Midbrain (tissue), 1 donor: ENCODE measurements around the gene GIT1.

ENCODE experiments used
- DNase-seq: peaks from one replicate; lab custom pipeline; 2025; lab: John Stamatoyannopoulos, UW

The GIT1 gene

DNA sequence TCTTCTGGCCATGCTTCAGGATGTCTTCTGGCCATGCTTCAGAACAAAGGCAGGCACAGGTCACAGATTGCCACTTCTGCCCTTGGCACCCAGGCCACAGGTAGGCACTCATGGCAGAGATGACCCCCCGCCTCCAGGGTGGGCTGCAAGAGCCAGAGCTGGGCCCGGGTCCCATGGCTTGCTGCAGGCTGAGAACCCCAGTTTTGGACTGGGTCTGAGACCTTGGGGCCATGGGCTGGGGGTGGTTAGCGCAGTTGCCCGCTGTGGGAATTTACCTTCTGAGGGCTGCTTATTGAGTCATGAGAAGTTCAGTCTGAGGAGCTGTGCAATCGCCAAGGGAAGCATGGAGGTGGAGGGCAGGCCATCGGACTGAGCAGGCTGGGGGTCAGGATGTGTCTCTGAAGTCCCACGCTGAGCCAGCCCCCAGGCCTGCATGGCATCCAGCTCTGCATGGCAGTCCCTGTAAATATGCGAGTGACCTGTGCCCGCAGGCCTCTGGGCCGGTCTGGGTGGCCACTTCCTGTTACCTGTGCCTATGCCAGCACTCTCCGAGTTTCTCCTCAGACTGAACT lies 5.2 kb upstream of the GIT1 start:
- DNase-seq, result no peak

DNA sequence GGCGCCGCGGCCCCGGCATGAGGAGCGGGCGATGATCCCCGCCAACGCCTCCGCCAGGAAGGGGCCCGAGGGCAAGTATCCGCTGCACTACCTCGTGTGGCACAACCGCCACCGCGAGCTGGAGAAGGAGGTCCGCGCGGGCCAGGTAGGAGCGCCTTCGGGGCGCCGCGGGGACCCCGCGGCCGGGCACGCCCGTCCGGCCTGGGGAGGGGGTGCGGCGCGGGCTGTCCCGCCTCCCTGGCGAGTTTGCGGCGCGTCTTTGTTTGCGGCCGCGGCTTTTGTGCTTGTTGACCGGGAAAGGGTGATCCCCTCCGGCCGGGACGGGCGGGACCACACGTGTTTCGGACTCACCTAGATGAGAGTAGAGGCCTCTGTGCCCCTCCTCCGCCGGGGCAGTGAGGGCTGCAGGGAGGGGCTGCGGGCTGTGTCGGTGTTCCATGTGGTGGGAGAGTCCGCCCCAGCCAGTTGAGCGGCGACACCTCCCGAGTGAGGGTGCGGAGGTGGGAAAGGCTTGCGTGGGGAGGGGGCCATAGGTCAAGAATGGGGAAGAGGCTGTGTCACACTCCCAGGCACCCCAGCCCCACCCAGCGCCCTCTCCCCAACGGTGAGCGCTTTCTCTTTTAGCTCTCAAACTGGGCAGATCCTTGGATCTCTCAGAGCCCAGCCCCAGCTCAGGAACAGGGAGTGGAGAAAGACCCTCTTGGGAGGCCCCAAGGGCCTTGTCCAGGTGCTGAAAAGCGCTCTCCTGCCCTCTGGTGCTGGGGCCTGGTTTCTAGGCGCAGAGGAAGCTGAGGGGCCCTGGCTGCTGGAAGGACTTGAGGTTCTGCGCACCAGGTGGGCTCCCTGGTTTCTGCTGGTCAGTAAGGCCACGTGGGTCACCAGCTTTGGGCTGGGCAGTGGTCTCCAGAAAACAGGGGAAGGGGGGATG lies 4.4 kb upstream of the GIT1 start:
- DNase-seq, result no peak

DNA sequence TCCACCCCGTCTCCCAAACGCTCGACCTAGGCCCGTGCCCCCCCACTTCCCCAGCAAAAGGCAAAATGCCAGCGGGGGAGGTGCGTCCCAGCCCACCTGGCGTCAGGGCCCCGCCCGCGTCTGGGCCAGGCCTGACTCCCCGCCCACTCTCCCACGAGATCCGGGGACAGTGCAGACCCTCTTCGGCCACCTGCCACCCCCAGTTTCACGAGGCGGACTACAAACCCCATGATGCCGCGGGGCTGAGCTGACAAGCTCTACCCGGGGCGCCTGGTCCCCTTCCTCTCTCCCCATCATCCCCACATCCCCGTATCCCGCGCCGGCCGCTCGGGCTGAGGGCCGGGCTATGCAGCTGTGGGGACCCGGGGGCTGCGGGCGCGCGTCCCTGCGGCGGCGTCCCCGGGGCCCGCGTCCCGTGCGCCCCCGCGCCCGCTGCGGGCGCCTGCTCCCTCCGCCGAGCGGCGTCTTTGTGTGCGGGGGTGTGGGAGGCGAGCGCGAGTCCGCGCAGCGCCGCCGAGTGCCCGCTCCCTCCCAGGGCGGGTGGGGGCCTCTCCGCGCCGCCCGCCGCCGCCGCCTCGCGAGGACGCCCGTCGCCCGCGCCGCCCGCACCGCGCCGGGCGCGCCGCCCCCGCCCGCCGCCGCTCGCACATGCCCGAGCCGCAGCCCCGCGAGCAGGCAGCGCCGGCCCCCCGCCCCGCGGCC lies 3.6 kb upstream of the GIT1 start, which contains the start of gene ANKRD13B:
Gene ANKRD13B, plus strand, starts transcription at position 283 of the 702 bp plus-strand sequence. CDS start 490 bp downstream, outside the sequence.
- DNase-seq, result peak; percentile 74

DNA sequence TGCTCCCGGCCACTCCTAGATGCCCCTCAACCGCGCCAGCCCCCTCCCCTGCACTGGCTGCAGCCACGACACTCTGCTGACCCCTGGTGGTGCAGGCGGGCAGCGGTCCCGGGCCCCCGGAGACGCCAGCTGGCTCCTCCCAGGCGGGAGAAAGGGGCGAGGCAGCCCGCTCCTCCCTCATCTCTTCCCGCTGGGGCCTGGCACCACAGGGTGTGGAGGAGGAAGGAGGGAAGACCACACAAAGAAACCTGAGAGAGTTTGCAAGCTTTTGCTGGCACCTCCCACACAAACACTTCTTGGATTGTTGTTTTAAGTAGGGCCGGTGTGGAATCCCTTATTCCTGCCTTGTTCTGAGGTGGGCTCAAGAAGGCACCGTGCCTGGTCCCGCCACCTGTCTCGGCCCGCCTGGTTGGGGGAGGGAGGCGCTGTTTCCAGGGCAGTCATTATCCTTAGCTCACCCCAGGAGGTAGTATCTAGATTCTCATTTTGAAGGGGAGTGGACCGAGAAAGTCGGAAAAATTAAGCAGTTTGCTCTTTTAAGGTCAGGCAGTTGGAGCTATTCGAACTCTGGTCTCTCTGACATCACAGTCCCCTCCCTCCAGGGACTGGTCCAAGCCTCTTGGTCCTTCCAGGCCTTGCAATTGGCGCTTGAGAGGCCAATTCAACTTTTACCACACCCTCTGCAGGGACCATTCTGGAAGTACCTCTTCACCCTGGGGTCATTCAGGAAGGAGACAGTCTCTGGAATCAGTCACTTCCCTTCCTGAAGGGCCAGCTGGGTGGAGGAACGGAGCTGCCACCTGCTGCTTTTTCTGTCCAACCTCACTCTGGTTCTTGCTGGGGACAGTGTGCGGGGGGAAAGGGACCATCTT lies 2.5 kb upstream of the GIT1 start:
- DNase-seq, result peak; percentile 93

DNA sequence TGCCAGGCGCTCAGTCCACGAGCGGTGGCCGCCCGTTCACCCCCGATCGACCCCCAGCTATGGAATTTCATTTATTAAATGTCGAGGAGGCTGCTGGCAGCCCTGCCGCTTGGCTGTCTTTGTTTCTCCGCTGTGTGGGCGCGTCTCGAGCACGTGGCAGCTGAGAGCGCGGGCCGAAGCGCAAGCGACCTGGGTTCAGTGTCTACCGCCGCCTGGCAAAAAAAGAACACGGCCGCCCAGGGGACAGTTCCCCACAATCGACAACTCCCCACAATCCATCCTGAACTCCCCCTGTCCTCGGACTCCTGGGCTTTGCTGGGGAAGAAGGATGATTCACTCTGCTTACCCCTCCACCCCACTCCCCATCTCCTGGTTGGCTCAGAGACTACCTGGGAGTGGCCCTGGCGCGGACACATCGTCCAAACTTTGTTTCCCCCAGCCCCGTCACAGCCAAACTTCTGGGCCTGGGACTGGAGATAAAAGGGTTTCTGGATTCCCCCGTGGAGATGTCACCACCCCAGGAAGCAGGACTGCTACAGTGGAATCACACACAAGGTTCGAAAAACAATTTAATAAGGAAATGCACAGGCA lies 1.8 kb upstream of the GIT1 start:
- peak; percentile 32 for DNase-seq

DNA sequence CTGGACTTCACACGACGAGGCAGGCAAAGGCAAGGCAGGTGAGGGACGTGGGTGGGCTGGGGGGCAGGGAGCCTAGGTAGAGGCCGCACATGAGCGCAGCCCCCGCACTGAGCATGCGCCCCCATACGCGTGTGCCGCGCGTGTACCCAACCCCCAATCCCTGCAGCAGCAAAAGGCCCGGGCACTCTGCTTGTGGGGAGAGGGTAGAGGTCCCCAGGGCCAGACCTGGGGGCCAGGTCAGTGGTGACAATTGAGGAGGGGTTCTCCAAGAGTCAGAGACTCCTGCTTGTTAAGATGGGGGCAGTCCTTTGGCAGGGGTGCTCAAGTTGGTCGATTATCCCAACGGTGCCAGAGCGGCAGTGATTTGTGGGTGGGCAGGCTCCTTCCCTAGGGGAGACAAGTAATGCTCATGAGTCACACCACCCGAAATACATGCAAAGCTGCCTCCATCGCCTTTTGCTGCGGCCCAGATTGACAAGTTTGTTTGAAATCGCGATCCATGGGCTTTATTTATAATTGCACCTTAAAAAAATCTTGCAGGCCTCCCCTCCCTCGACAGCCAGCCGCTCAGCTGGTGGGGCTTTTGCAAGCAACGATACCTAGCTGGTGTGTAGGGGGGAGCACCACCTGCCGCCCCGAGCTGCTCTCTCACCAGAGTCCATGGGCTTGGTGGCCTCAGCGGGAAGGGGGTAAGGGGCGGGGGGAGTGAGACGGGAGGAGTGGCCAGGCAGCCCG lies 1.1 kb upstream of the GIT1 start:
- no peak for DNase-seq

DNA sequence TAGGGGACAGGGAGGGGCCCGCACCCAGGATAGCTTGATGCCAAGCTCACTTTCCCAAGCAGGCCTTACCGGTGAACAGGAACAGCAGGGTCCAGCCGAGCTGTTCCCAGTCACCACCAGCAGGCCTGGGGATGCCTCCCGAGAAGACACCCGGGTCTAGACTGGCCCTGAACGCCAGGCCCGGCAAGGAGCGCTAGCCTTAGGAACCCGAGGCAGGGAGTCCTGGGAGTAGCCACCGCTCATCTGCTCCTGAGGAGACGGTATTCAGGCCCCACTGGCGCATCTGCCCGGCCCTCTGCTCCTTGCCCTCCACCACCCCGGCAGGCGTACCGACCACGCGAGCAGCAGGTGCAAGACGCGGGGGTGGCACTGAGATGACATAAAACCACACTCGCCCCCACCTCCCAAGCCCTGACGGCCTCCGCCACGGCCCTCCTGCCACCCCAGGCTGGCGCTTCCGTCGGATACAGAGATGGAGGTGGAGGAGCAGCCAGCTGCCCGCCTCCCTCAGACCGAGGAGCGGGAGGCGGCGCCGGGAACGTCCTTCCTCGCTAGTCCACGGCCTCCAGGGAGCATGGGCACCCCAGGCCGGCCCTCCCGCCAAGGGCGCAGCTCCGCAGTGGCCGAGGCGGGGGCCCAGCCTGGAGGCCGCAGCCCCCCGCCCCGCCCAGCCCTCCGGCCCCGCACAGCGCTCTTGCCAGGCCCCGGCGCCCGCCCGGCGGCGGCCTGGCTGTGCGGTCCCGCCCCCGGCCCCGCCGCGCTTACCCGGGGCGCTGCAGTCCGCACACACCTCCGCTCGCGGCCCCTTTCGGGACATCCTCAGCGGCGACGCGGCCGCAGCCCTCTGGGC lies 661 bp downstream of the GIT1 start:
- DNase-seq, result peak; percentile 22

DNA sequence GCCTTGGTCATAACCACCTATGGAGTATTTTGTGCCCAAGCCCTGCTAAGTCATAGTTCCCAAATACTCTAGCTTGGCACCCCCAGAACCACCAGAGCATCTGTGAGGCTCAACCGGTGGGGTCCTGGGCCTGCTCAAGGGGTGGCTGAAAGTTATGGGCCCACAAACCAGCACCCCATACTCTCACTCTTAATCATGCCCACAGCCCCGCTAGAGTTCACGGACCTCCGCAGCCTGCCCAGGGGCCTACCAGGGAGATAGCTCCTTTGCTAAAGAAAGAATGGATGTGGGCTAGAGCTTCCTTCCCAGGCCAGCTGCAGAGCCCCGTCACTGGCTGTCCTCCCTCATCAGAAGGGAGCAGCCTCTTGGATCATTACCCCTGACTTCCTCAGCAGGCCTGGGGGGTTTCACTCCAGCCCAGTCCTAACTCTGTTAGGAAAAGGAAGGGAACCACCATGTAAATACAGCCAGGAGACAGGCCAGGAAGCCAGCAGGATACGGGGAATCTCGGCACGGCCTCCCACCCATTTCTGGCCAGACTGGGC lies 1.4 kb downstream of the GIT1 start:
- no peak for DNase-seq

DNA sequence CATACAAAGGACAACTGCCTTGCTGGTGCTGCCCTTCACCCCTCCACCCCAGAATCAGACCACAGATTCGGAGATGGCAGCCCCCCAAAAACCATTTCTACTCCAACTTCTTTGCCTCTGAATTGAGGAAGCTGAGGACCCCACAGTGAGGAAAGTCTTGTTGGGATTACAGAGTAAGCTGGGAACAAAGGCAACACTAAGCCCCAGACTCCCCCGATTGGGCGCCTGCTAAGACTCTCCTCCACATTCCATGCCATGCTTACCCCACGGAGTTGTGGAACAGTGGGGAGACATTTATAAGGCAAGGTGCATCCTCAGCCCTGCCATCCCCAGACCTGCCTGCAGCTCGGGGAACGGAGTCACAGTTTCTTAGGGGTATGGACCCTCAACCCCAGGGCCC lies 1.9 kb downstream of the GIT1 start:
- no peak for DNase-seq

DNA sequence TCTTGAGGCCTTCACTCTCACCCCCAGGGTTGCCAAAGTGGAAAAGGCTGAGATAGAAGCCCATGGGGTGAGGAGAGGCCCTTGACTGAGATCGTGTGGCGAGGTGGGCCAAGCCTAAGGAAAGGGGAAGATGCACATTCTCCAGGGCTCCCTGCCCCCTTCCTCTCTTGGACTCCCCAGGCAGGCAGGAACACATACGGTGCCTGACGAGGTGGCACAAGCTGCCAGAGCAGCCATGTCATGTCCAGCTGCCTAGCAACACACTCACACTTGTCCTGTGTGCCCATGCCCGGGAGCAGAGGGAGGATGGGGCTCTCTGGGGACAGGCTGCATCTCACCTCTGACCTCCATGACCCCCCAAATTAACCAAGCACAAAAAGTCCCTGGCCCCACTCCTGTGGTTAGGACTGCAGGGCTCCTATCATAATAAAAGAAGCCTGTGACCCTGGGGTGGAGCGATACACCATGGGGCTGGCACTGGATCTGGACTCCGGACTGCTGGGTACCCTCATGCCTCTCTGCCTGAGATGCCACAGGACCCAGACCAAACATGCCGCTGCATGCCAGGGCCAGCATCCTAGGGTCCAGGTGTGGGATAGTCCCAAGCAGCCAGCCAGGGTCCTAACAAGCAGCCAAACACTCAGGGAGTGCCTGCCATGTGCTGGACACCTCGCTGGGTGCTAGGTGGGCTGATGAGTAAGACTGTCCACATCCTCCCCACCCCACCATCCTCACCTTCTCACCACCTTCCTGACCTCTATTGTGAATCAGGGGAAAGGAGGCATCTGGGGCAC lies 2.6 kb downstream of the GIT1 start:
- DNase-seq, result no peak

DNA sequence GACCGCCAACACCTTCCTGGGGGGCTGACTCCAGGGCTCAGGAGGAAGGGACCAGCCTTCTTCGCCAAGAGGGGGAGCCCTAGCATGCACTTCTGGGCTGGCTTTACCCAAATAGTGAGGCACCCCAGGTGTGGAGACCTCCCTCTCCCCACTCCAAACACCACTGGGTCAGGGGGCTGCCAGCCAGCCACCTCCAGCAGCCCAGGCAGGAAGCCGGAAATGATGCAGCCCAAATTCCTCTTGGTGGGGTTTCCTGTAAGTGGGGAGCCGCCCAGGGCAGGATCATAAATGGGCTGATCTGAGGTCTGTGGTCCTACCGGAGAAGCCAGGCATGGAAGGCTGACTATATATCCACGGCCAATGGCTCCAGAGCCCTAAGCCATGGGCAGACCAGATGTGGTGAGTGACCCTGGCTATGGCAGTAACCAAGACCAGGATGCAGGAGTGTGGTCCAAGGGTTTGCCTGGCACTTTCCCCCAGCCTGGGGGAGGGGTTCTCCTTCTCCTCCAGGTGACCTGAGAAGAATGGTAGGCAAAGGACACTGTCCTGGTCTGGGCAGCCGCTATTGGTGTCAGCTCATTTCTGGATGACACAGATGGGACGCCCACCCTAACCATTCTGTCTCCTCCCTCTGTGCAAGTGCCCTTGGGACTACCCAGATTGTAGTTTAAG lies 4.2 kb downstream of the GIT1 start:
- no peak for DNase-seq

DNA sequence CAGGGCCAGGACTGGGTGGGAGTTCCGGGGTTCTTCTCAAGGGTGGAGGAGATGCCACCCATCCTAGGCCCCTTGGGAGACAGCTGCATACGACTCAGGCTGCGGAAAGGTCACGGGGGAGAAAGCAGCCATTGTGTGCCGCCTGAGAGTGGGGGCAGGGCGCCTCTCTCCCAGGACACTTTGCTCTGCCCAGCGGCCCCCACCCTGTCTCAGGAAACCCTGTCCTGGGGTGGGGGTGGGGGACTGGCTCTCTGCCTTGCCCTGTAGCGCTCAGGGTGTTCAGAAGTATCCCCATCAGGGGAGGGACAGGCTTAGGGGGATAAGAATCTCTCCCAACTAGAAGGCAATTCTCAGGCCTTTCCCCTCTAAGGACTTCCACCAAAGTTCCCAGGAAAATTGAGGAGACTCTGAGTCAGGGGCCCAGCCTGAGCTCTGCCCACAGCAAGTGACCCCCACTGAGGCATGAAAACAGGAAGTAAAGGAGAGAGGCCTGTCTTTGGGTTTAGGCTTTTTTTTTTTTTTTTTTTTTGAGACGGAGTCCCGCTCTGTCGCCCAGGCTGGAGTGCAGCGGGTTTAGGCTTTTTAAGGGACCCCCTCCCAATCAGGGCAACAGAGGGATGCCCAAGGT lies 4.9 kb downstream of the GIT1 start:
- peak; percentile 82 for DNase-seq

DNA sequence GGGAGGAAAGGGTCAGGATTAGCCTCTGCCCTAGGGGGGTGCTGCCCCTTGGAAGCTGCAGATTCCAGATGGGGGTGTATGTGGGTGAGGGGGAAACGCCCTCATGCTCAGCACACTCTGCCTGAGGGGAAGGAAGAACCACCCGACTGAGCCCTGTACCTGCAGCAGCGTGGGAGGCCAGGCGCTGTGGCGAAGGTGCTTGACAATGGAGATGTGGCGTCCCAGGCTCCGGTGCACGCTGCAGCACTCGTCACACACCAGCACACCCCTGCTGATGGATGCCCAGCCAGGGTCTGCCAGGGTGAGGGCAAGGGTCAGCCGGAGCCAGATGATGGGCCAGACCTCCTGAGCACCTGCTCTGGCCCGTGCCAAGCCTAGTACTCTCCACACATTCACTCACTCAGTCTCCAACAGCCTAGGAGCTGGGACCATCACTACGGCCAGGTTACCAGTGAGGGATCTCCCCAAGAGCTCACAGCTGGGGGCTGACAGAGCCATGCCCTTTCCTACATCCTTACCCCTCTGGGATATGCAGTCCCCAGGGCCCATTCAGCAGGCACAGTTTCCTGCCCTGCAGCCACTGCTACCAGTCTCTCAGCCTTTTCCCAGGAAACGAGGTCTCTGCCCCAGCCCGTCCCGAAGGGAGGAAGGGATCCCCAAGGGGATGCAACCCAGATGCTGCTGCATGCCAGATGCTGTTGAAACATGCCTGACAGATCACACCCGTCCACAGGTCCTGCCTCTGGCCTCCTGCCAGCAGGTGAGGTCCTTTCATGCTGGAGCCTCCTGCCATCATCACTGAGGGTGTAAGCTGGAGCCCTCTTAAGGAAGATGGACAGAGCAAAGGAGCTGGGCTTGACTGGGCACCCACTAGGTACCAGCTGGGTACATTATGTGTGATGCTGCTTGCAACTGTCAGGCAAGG lies 5.9 kb downstream of the GIT1 start:
- DNase-seq, result no peak

DNA sequence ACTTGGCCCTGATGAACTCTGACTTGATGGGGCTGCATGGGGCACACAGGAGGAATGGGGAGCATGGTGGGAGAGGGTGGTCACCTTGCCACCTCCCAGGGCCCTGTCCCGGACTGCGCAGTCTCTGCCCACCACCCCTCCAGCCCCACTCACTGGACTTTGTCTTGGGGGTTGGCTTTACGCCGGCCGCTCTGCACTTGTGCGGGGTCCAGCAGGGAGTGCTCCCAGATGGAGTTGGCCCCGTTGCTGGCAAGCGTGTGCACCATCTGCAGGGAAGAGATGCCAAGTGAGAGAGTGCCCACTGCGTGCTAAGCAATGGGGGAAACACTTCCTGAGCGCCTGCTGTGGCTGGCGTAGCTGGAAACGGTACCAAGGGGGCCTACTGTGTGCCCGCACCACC lies 6.7 kb downstream of the GIT1 start:
- DNase-seq, result peak; percentile 89

DNA sequence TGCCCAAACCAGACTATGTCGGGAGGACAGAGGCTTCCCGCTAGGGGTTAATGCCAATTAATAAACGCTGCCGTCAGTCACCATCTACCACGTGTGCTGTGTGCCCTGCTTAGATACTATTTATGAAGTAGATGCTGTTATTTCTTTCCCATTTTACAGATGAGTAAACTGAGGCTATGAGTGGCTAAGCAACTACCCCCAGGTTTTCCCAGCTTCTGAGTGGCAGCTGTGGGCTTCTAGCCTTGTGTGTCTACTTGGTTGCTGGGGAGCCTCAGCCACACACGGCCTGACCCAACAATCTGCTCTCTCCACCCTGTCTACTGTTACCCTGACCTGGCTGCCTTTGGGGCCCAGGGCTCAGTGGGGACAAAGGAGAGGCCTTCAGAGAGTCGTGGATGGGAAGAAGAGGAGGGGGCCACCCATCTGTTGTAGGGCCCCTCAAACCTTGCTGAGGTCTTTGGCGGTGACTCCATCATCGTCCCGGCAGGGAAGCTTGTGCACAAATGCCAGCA lies 7.1 kb downstream of the GIT1 start:
- DNase-seq, result no peak

DNA sequence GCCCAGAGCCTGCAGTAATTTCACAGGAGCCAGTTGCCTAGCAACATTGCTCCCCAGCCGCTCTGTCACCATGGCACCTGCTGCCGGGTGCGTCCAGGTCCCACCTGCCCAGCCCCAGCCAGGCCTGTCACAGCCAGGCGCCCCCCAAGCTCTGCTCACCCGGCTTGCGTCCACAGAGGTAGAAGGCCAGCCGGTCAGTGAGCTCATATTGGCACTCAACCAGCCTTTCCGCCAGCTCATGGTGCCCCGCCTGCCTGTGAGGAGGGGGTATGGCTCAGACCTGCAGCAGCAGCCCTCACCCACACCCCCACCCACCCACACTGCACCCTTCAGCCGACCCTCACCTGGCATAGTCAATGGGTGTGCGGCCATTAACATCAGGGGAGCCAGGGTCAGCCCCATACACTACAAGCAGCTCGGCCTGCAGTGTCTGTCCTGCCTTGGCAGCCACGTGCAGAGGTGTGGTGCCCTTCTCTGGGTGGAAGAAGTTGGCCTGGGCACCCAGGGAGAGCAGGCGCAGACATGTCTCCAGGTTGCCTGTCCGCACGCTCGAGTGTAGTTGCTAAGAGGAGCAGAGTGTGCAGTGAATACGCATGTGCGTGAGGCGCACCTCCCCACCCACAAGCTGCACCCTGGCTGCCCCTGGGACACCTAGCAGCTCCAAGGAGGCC lies 7.7 kb downstream of the GIT1 start:
- no peak for DNase-seq
